NCI-H1105 (cell line): ENCODE data around the gene CBFA2T2.
"Not testable (repeated sequence)": the region's sequence is repeated elsewhere in the genome, so short reads cannot be mapped to it uniquely, and the experiment has no call there.

ENCODE experiments used
- DNase-seq: peaks from one replicate; lab custom pipeline; 2025; lab: John Stamatoyannopoulos, UW

CBFA2T2 gene

DNA sequence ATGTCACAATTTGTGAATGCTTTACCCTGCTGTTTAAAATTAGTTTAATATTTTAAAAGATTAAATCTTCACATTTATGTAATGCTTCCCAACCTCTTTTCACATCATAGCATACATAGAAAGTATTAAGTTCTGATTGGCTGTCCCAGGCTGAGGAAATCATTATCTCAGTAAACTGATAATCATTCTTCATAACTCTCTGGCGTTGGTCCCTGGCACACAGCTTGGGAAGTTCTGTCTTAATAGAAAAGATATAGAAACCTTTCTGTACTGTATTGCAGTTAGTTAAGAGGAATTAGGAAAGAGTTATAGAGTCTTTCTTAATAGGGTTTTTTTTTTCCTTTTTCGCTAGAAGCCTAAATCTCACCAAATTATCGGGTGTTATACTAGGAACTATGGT is 85.4 kb downstream of the CBFA2T2 start:
- DNase-seq = no peak

GRCh38 chr20:33576432-33577125 is 86.7 kb downstream of the CBFA2T2 start:
- peak; percentile 57 for DNase-seq

GRCh38 chr20:33578510-33578909 is 88.6 kb downstream of the CBFA2T2 start:
- no peak for DNase-seq

DNA sequence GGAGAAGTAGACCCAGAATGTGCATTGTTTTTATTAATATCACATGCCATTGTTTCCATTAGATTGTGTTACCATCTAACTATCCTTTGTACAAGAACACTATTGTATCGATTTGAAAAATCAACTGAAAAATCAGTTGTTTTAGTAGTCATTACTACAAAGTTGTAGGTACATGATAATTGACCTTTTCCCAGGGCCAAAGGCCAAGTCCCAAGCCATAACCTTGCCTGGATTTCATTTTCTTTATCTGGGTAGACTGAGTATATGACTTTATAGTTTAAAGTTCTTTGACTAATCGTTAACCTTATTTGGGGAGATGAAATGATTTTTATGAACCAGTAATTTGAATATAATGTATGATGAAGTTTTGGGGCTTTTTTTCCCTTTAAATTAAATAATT is 93.2 kb downstream of the CBFA2T2 start:
- DNase-seq = no peak

DNA sequence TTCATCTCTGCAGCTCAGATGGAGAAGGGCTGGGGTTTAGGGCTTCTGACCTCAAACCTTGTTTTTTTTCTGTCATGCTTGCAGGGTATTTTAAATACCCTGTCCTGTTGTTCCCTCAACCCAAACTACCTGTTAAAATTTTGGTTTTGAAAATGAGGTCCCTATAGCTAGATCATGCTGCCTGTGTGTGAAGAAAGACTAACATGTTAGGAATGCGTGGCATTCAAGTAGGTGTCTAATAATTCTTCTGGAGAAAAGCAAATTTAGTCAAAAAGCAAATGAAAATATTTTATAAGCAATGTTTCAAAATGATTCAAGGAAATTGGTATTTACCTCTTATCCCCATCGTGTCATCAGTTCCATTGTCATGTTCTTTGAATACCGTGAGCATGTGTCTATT is 95.1 kb downstream of the CBFA2T2 start:
- no peak for DNase-seq

- DNase-seq = no peak
Measured at GRCh38 chr20:33585413-33585812, 95.5 kb downstream of the CBFA2T2 start.

- DNase-seq = no peak
Measured at GRCh38 chr20:33589059-33589458, 99.2 kb downstream of the CBFA2T2 start.

- DNase-seq = not testable (repeated sequence)
Measured at GRCh38 chr20:33591901-33592300, 102.0 kb downstream of the CBFA2T2 start.

GRCh38 chr20:33594743-33595142 is 104.8 kb downstream of the CBFA2T2 start:
- no peak for DNase-seq

DNA sequence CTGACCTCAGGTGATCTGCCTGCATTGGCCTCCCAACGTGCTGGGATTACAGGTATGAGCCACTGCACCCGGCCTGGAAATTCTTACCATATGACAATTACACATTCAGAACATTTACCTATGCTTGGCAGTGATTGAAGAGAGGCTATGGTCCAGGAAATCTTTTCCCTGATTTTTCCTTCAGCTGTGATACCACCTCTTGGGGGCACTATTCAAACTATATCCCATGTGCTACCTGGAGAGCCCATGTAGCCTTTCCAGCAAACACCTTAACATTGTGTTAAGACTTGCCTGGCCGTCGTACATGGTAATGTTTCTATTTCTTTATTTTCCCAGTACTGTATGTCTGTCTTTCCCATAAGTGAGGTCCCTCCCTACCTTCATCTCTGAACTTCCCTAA is 110.5 kb downstream of the CBFA2T2 start:
- no peak for DNase-seq

DNA sequence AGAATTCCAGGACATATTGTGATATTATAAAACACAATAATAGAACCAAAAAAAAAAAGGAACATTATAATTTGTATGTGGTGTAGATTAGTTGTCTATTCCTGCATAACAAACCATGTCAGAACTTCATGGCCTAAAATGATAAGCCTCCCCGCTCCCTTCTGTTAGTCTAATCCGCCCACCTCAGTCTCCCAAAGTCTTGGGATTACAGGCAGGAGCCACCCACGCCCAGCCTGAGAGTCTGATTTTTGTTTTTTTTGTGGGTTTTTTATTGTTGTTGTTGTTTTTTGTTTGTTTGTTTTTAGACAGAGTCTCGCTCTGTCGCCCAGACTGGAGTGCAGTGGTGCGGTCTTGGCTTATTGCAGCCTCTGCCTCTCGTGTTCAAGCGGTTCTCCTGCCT is 111.1 kb downstream of the CBFA2T2 start:
- DNase-seq = no peak

GRCh38 chr20:33601861-33602260 is 112.0 kb downstream of the CBFA2T2 start:
- DNase-seq = no peak

DNA sequence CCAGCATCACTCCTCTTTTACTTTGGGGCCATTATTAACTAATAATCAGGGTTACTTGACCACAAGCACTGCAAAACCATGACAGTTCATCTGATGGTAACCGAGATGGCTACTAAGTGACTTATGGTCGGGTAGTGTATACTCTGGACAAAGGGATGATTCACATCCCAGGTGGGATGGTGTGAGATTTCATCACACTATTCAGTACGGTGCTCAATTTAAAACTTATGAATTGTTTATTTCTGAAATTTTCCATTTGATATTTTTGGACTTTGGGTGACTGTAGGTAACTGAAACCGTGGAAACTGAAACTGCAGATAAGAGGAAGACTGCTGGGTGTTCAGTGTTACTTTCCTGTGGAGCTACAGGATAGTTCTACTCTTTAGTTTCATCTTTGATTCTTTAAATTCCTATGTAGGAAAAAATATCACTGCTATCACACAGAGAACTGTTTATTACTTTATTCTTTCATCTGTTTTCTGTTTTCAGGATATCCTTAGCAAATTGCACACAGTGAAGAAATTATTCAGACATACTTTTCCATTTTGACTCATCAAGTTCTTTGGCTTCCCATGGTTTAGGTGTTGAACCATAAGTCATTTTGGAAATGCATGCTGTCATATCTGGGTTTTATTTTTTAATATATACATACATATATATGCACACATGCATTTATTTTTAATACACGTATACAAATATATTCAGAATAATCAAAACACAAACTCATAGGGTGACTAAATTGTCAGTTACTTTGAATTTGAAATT is 113.1 kb downstream of the CBFA2T2 start:
- DNase-seq = no peak

DNA sequence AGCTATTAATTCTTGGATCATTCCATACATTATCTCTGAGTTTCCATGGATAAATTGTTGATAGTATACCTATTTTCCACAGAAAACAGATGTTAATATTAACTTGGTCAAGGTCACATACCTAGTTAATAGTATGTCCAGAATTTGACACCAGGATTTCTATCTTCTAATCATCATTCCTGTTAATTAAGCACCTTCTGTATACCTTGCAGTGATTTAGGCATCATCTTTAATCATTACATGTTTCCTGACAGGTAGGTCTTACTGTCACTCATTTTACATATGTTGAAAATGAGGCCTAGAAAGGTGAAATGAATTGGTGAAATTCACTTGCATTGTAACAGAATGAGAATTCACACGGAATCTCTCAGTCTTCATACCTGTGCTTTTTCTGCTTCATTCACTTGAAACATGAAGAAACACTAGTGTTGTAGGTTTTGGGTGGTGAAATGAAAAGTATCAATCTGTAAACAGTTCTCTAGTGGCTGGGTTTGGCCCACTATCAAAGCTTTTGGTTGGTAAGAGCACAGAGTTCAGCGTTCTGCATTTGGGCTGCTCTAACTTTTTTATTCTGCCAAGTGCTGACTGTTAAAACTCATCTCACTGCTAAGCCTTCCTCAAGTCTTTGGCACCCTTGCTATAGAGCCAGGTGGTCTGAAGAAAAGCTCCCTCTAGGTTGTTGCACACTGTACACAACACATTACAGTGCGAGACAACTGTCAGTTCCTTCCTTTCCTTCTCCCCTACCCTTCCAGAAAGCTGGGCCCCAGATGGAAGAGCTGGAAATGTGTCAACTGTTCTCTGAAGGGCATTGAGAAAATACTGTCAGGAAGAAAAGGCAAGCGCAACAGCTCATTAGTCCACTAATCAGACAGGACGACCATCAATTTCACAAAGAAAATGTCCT is 114.4 kb downstream of the CBFA2T2 start:
- DNase-seq = no peak

DNA sequence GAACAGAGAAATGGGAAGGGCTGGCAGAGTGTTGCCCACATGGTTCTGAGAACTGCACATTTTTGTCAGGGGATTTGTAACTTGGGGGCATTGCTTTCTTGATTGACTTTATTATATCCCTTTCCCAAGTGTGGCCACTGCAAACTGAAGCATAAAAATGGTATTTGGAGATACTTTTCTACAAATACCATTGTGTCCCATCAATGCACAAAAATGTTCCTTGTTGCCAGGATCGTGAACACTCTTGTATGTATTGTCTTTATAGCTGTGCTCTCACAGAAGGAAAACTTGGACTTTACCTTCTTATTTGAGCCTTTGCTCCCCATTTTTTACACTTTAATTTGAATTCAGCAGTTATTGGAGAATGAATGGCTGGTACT is 115.1 kb downstream of the CBFA2T2 start:
- DNase-seq = no peak

- DNase-seq = no peak
Measured at GRCh38 chr20:33606118-33606771, 116.3 kb downstream of the CBFA2T2 start.

GRCh38 chr20:33609504-33609903 is 119.6 kb downstream of the CBFA2T2 start:
- no peak for DNase-seq

- no peak for DNase-seq
Measured at GRCh38 chr20:33611106-33611505, 121.2 kb downstream of the CBFA2T2 start.

DNA sequence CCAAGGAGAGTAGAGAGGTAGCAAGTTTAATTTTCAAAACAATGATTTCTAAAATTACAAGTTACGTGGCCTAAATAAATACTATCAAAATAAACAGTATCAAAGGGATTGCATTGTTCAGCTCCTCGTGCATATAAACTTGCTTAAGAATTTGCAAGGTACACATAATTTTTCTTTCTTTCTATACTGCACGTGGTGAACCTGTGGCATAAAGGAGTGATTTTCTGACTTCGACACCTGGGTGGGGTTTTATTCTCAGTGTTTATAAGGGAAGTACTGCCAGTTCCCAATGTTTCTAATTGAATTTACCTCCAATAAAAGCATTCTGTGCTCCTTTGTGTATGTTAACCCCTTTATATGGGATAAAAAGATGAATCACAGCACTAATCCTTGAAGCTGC is 122.1 kb downstream of the CBFA2T2 start:
- no peak for DNase-seq

- no peak for DNase-seq
Measured at GRCh38 chr20:33621717-33622400, 132.0 kb downstream of the CBFA2T2 start.

DNA sequence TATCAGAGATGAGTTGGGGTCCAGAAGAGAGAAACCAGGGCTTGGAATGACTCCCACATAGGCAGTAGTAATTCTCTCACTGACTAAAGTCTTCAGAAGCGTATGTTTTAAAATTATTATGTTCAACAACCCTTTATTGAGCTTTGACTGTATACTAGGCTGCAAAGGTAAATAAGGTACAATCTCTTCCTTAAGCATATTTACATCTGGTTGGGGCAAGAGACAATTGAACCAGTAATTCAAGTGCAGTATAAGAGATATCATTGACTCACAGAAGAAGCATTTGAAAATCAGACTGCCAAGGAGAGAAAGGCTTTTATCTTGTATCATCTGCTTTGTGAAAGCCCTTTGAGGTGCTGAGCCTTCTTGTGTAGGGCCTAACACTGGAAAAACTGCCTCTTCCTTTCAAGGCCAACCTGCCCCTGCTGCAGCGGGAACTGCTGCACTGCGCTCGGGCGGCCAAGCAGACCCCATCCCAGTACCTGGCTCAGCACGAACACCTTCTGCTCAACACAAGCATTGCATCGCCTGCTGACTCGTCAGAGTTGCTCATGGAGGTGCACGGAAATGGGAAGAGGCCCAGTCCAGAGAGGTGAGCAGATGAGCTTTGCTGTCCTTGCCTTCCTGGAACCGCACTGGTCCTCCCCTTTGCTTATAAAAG is 132.9 kb downstream of the CBFA2T2 start:
- DNase-seq = no peak
